Measurements from ENCODE around the gene FBXO24.

FBXO24 gene

DNA sequence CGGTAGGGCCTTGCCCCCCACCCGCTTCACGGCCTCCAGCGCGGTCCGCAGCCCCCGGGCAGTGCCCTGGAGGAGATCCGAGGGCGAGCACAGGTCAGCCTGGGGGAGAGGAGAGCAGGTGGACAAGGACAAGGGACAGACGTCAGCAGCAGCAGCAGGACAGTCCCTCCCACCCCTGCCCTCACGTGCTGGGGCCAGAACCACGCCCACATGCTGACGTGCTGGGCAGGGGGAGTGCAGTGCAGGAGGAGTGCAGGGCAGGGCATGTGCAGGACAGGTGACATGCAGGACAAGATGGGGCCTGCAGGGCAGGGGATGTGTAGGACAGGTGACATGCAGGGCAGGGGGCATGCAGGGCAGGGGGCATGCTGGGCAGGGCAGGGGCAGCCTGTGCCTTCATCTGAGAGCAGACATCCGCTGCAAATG is 10.9 kb upstream of the FBXO24 start:
- Histone ChIP-seq H3K9me3 (ENCODE audit: control insufficient read depth, low read length) (no peaks in the 10 kb centered on the region), H3K4me3 (ENCODE audit: extremely low read depth, insufficient read depth, low read length, poor library complexity, severe bottlenecking) (no peak overlapping the region), H3K27ac (ENCODE audit: low read depth, low read length, severe bottlenecking) (no peak overlapping the region), H3K36me3 (ENCODE audit: control insufficient read depth, insufficient read depth, low read length) (peaks cover 64% of the 10 kb centered on the region), H3K4me1 (ENCODE audit: control insufficient read depth, insufficient read depth, low read length, poor library complexity, severe bottlenecking) (peaks cover 19% of the 10 kb centered on the region)
- 81 to 88% methylated on average over 6 to 12 of the region's 14 CpGs for WGBS, 2 experiments (ENCODE audit: insufficient coverage in 2 of 2)

- WGBS, 2 experiments (ENCODE audit: insufficient coverage in 2 of 2): 94 to 95% methylated on average over 11 to 16 of the region's 17 CpGs
- H3K4me3 ChIP-seq (ENCODE audit: extremely low read depth, insufficient read depth, low read length, poor library complexity, severe bottlenecking): no peak overlapping the region
- peaks cover 71% of the 10 kb centered on the region for H3K36me3 ChIP-seq (ENCODE audit: control insufficient read depth, insufficient read depth, low read length)
- H3K4me1 ChIP-seq (ENCODE audit: control insufficient read depth, insufficient read depth, low read length, poor library complexity, severe bottlenecking): peaks cover 17% of the 10 kb centered on the region
- no peaks in the 10 kb centered on the region for H3K9me3 ChIP-seq (ENCODE audit: control insufficient read depth, low read length)
- H3K27ac ChIP-seq (ENCODE audit: low read depth, low read length, severe bottlenecking): no peak overlapping the region
These were observed 10.3 kb upstream of the FBXO24 start for GRCh38 chr7:100575746-100576383.

DNA sequence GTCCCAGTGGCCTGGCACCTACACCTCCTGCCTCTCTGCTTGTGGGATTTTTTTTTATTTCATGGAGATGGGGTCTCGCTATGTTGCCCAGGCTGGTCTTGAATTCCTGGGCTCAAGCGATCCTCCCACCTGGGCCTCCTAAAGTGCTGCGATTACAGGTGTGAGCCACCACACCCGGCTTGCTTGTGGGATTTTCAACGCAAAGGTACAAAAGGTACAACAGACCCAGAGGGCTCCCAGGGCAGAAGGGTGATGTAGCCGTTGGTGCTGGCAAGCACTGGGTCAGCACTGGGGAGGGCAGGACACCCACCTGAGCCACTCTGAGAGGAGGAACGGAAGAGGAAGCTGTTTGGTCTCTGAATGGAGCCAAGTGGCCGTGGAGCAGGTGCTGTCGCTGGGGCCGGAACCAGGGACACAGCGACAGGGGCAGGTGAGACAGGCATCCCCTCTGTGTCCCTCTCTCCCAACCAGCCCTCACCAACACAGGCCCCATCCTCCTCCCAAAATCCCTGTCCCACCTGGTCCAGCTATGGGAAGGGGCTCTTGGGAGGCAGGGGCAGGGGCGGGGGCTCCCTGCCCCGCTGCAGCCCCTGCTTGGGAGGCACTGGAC is 9.6 kb upstream of the FBXO24 start:
- Histone ChIP-seq H3K4me3 (ENCODE audit: extremely low read depth, insufficient read depth, low read length, poor library complexity, severe bottlenecking) (no peak overlapping the region), H3K9me3 (ENCODE audit: control insufficient read depth, low read length) (no peaks in the 10 kb centered on the region), H3K4me1 (ENCODE audit: control insufficient read depth, insufficient read depth, low read length, poor library complexity, severe bottlenecking) (peaks cover 11% of the 10 kb centered on the region), H3K36me3 (ENCODE audit: control insufficient read depth, insufficient read depth, low read length) (peaks cover 77% of the 10 kb centered on the region), H3K27ac (ENCODE audit: low read depth, low read length, severe bottlenecking) (no peak overlapping the region)
- WGBS, 2 experiments (ENCODE audit: insufficient coverage in 2 of 2): 93 to 97% methylated on average over 7 to 10 of the region's 13 CpGs

- peaks cover 5% of the 10 kb centered on the region for H3K4me1 ChIP-seq (ENCODE audit: control insufficient read depth, insufficient read depth, low read length, poor library complexity, severe bottlenecking)
- H3K27ac ChIP-seq (ENCODE audit: low read depth, low read length, severe bottlenecking): no peak overlapping the region
- H3K4me3 ChIP-seq (ENCODE audit: extremely low read depth, insufficient read depth, low read length, poor library complexity, severe bottlenecking): no peak overlapping the region
- whole genome bisulfite sequencing, 2 experiments (ENCODE audit: insufficient coverage in 2 of 2): 98% methylated on average over 14 to 16 of the region's 24 CpGs
- H3K36me3 ChIP-seq (ENCODE audit: control insufficient read depth, insufficient read depth, low read length): peaks cover 83% of the 10 kb centered on the region
- H3K9me3 ChIP-seq (ENCODE audit: control insufficient read depth, low read length): no peaks in the 10 kb centered on the region
These were observed 9.0 kb upstream of the FBXO24 start for GRCh38 chr7:100577103-100577502.

- H3K4me1 ChIP-seq (ENCODE audit: control insufficient read depth, insufficient read depth, low read length, poor library complexity, severe bottlenecking): peaks cover 5% of the 10 kb centered on the region
- H3K9me3 ChIP-seq (ENCODE audit: control insufficient read depth, low read length): no peaks in the 10 kb centered on the region
- no peak overlapping the region for H3K27ac ChIP-seq (ENCODE audit: low read depth, low read length, severe bottlenecking)
- 98 to 99% methylated on average over 13 to 14 of the region's 14 CpGs for WGBS, 2 experiments (ENCODE audit: insufficient coverage in 2 of 2)
- no peak overlapping the region for H3K4me3 ChIP-seq (ENCODE audit: extremely low read depth, insufficient read depth, low read length, poor library complexity, severe bottlenecking)
- peaks cover 87% of the 10 kb centered on the region for H3K36me3 ChIP-seq (ENCODE audit: control insufficient read depth, insufficient read depth, low read length)
These were observed 8.6 kb upstream of the FBXO24 start for GRCh38 chr7:100577507-100577906.

GRCh38 chr7:100578246-100579183 is 7.6 kb upstream of the FBXO24 start:
- 93 to 97% methylated on average over 21 to 28 of the region's 28 CpGs for WGBS, 2 experiments (ENCODE audit: insufficient coverage in 2 of 2)
- Histone ChIP-seq H3K27ac (ENCODE audit: low read depth, low read length, severe bottlenecking) (no peak overlapping the region), H3K4me1 (ENCODE audit: control insufficient read depth, insufficient read depth, low read length, poor library complexity, severe bottlenecking) (peaks cover 14% of the 10 kb centered on the region), H3K9me3 (ENCODE audit: control insufficient read depth, low read length) (no peaks in the 10 kb centered on the region), H3K4me3 (ENCODE audit: extremely low read depth, insufficient read depth, low read length, poor library complexity, severe bottlenecking) (no peak overlapping the region), H3K36me3 (ENCODE audit: control insufficient read depth, insufficient read depth, low read length) (peaks cover 82% of the 10 kb centered on the region)

GRCh38 chr7:100580466-100581283 is 5.5 kb upstream of the FBXO24 start:
- no peak overlapping the region for H3K27ac ChIP-seq (ENCODE audit: low read depth, low read length, severe bottlenecking)
- WGBS, 2 experiments (ENCODE audit: insufficient coverage in 2 of 2): 92 to 97% methylated on average over 10 to 11 of the region's 11 CpGs
- H3K36me3 ChIP-seq (ENCODE audit: control insufficient read depth, insufficient read depth, low read length): peaks cover 67% of the 10 kb centered on the region

DNA sequence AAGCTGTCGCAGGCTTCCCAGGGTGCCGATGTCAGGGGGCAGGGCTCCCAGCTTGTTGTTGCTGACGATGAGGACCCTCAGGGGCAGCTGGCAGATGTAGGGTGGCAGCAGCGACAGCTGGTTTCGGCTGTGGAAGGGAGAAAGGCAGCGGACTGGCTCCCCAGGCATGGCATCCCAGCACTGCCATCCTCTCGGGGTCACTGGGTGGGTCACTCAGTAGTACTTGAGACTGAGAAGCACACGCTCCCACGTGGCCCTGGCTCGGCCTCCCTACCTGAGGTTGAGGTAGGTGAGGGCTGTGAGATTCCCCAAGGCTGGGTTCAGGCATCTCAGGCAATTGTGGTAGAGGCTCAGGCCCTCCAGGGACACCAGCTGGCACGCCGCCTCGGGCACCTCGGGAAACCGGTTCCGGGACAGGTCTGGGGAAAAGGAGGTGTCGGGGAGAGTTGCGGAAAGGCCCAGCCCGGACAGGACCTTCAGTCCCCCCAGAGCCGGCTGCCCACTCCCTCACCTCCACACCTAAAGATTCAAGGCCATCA is 4.0 kb upstream of the FBXO24 start:
- Histone ChIP-seq H3K36me3 (ENCODE audit: control insufficient read depth, insufficient read depth, low read length) (peaks cover 55% of the 10 kb centered on the region), H3K9me3 (ENCODE audit: control insufficient read depth, low read length) (no peaks in the 10 kb centered on the region), H3K4me1 (ENCODE audit: control insufficient read depth, insufficient read depth, low read length, poor library complexity, severe bottlenecking) (peaks cover 24% of the 10 kb centered on the region), H3K27ac (ENCODE audit: low read depth, low read length, severe bottlenecking) (peak overlapping the region; percentile 90), H3K4me3 (ENCODE audit: extremely low read depth, insufficient read depth, low read length, poor library complexity, severe bottlenecking) (no peak overlapping the region)
- 95 to 96% methylated on average over 10 to 15 of the region's 20 CpGs for WGBS, 2 experiments (ENCODE audit: insufficient coverage in 2 of 2)

More at GRCh38 chr7:100580466-100581283, 5.5 kb upstream of the FBXO24 start:
- Histone ChIP-seq H3K9me3 (ENCODE audit: control insufficient read depth, low read length) (no peaks in the 10 kb centered on the region), H3K4me3 (ENCODE audit: extremely low read depth, insufficient read depth, low read length, poor library complexity, severe bottlenecking) (no peak overlapping the region), H3K4me1 (ENCODE audit: control insufficient read depth, insufficient read depth, low read length, poor library complexity, severe bottlenecking) (peaks cover 24% of the 10 kb centered on the region)

- 84 to 91% methylated on average over 10 to 11 of the region's 11 CpGs for WGBS, 2 experiments (ENCODE audit: insufficient coverage in 2 of 2)
- peak overlapping the region; percentile 90 for H3K27ac ChIP-seq (ENCODE audit: low read depth, low read length, severe bottlenecking)
- H3K4me1 ChIP-seq (ENCODE audit: control insufficient read depth, insufficient read depth, low read length, poor library complexity, severe bottlenecking): peaks cover 24% of the 10 kb centered on the region
These were observed 3.5 kb upstream of the FBXO24 start for GRCh38 chr7:100582650-100583049.

More at GRCh38 chr7:100582650-100583049, 3.5 kb upstream of the FBXO24 start:
- Histone ChIP-seq H3K4me3 (ENCODE audit: extremely low read depth, insufficient read depth, low read length, poor library complexity, severe bottlenecking) (no peak overlapping the region), H3K9me3 (ENCODE audit: control insufficient read depth, low read length) (no peaks in the 10 kb centered on the region), H3K36me3 (ENCODE audit: control insufficient read depth, insufficient read depth, low read length) (peaks cover 51% of the 10 kb centered on the region)
